CD4-positive, alpha-beta T cell (primary cell): ENCODE results near the gene MATN1. TPM values are rescaled to one million over a fixed set of nuclear protein-coding genes. Genes with fewer than 3 reads are reported as not detected.

Experiments used
- ATAC-seq: fragments of 200-7000 bp; cut with Tn5 transposase; one replicate; pipeline ENCODE4 v1.10.0; 2022; ENCODE audit warnings: mild to moderate bottlenecking; ENCODE audit not compliant: poor library complexity
- CTCF ChIA-PET: fragments of 350-600 bp; sonication (Branson Sonifier 250); formaldehyde crosslinking; loops from one replicate; lab custom pipeline; 2021; ENCODE audit warnings: antibody characterized with exemption, inconsistent platforms; lab: Charles Lee
- POLR2A ChIA-PET: fragments of 350-600 bp; sonication (Branson Sonifier 250); formaldehyde crosslinking; loops from one replicate; lab custom pipeline; 2021; ENCODE audit warnings: antibody characterized with exemption, inconsistent platforms; lab: Charles Lee
- DNase-seq, 14 experiments: peaks; one replicate each; pipeline ENCODE4 v3.0.0-alpha.2; 2013 to 2020; ENCODE audit warnings: mixed read lengths in 2 of 14
- H3K27ac ChIP-seq, 2 donors: one replicate each; pipeline versions ENCODE4 v1.5.1 to v1.7.0; 2013; ENCODE audit warnings: low read length in 2 of 2, low read depth in 1 of 2, mild to moderate bottlenecking in 1 of 2
- H3K27me3 ChIP-seq, 2 experiments: 1 replicate in 1 of 2; 2 replicates in 1 of 2; pipeline versions ENCODE4 v1.6.1 to v1.7.0; 2013; ENCODE audit warnings: low read length in 2 of 2, control low read depth in 1 of 2, mild to moderate bottlenecking in 1 of 2, moderate library complexity in 1 of 2; ENCODE audit not compliant: insufficient read depth in 2 of 2, control insufficient read depth in 1 of 2
- H3K36me3 ChIP-seq: one replicate; pipeline ENCODE4 v1.6.1; 2013; ENCODE audit warnings: low read length, control low read depth; ENCODE audit not compliant: insufficient read depth
- H3K4me1 ChIP-seq: one replicate; pipeline ENCODE4 v1.6.1; 2013; ENCODE audit warnings: low read length, control low read depth; ENCODE audit not compliant: insufficient read depth
- H3K4me3 ChIP-seq: one replicate; pipeline ENCODE4 v1.5.1; 2013; ENCODE audit warnings: mild to moderate bottlenecking, low read length, moderate library complexity
- H3K9me3 ChIP-seq, 2 experiments: 1 replicate in 1 of 2; 2 replicates in 1 of 2; pipeline versions ENCODE4 v1.6.1 to v1.7.0; 2013; ENCODE audit warnings: low read length in 2 of 2, mild to moderate bottlenecking in 2 of 2, control low read depth in 1 of 2, moderate library complexity in 1 of 2; ENCODE audit not compliant: control insufficient read depth in 1 of 2, insufficient read depth in 1 of 2
- H3K27ac Mint-ChIP-seq: one replicate; pipeline ENCODE4 v1.8.0; 2020; ENCODE audit warnings: mixed read lengths
- H3K27me3 Mint-ChIP-seq: one replicate; pipeline ENCODE4 v1.8.0; 2021; ENCODE audit warnings: mixed read lengths
- H3K36me3 Mint-ChIP-seq: one replicate; pipeline ENCODE4 v1.8.0; 2021; ENCODE audit warnings: low read depth, mixed read lengths
- H3K4me1 Mint-ChIP-seq: one replicate; pipeline ENCODE4 v1.8.0; 2021; ENCODE audit warnings: low read depth, mixed read lengths
- H3K4me3 Mint-ChIP-seq: one replicate; pipeline ENCODE4 v1.8.0; 2020; ENCODE audit warnings: mild to moderate bottlenecking, mixed read lengths
- H3K9me3 Mint-ChIP-seq: one replicate; pipeline ENCODE4 v1.8.0; 2020; ENCODE audit warnings: mixed read lengths
- intact Hi-C, 2 experiments: fragments of 100-400 bp; cut with DNase I in 1 of 2; cut with micrococcal nuclease in 1 of 2; formaldehyde crosslinking; loops; one replicate each; pipeline versions ENCODE4 v1.15.1 to v1.9.0; 2023 to 2025; cut with DNase I, micrococcal nuclease
- total RNA-seq, 174 experiments: library from RNA in 2 of 174; stranded (reverse) in 2 of 174; gene quantifications; one replicate each; pipeline ENCODE4 v1.2.3 and lab custom pipeline; 2021 to 2026
- TF ChIP-seq, protein P1 (sequence below): fragments of 200-600 bp; IDR thresholded peaks from one replicate; pipeline ENCODE4 v1.8.0; 2022; ENCODE audit warnings: antibody characterized with exemption, mild to moderate bottlenecking

The MATN1 gene
- total RNA-seq, 2 experiments from 2014 or later: 2.5 to 2.7 TPM

DNA sequence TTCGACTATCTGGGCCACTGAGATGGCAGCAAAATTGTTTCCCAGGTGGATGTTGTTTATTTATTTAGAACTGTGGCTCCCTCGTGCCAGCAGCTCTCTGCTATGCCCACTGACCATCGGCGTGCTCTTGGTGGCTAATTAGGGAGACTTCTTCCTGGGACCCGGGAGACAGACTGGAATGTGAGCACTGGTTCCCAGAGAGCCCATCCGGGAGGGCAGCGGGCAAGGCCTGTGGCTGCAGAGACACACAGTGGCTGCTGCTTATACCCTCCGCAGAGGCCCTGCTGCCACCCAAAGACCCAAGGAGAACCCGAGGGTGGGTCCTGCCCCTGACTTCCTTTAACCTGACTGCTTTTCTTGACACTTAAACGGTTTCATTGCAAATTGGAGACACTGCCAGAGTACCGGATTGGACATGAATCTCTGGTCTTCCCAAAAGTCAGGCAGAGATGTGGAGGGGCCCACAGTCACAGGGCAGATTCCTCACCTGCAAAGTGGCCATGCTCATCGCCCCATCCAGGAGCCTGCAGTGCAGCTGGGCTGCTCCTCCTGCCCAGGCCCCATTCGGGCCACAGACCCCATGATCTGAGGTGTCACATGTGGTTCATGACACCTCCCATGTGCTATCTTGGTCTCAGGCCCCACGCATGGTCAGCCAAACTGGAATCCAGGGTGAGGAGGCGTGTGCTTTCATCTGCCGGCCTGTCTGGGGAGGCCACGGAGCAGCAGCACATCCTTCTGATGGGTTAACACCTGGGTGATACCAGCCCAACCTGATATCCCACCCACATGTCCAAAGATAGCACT, 5.7 kb upstream of the MATN1 start:
- intact Hi-C loops: no loop called here

GRCh38 chr1:30728340-30728739, 5.0 kb upstream of the MATN1 start:
- H3K36me3 Mint-ChIP-seq: peaks cover 63% of the 10 kb centered on the region
- Histone ChIP-seq H3K27ac (no peak overlapping the region), H3K27me3 (no peaks in the 10 kb centered on the region), H3K36me3 (peaks cover 29% of the 10 kb centered on the region), H3K4me1 (peaks cover 37% of the 10 kb centered on the region), H3K9me3 (no peaks in the 10 kb centered on the region), H3K4me3 (no peak overlapping the region)
- ChIA-PET CTCF (interaction anchor here (1.5 to 2.9 kb wide), 2 partner anchors 9 to 52 kb away, joined by 7 to 11 read pairs; no protein-coding TSS in a partner anchor), POLR2A (interaction anchor here (1.0 to 3.5 kb wide), 4 partner anchors 9 to 29 kb away, joined by 4 to 17 read pairs (median 6); partner anchors contain the start of gene LAPTM5)
- ATAC-seq (no peak), DNase-seq (no peak)
- H3K27ac Mint-ChIP-seq: peak overlapping the region; percentile 53
- intact Hi-C loops: no loop called here
- no peaks in the 10 kb centered on the region for H3K27me3 Mint-ChIP-seq
- TF ChIP-seq, protein P1, sequence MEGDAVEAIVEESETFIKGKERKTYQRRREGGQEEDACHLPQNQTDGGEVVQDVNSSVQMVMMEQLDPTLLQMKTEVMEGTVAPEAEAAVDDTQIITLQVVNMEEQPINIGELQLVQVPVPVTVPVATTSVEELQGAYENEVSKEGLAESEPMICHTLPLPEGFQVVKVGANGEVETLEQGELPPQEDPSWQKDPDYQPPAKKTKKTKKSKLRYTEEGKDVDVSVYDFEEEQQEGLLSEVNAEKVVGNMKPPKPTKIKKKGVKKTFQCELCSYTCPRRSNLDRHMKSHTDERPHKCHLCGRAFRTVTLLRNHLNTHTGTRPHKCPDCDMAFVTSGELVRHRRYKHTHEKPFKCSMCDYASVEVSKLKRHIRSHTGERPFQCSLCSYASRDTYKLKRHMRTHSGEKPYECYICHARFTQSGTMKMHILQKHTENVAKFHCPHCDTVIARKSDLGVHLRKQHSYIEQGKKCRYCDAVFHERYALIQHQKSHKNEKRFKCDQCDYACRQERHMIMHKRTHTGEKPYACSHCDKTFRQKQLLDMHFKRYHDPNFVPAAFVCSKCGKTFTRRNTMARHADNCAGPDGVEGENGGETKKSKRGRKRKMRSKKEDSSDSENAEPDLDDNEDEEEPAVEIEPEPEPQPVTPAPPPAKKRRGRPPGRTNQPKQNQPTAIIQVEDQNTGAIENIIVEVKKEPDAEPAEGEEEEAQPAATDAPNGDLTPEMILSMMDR: no peak
- H3K4me3 Mint-ChIP-seq: no peak overlapping the region
- H3K9me3 Mint-ChIP-seq: no peaks in the 10 kb centered on the region
- H3K4me1 Mint-ChIP-seq: peaks cover 25% of the 10 kb centered on the region

More for the DNA sequence above, 5.7 kb upstream of the MATN1 start:
- peak overlapping the region; percentile 53 for H3K27ac Mint-ChIP-seq
- POLR2A ChIA-PET: interaction anchor here (1.0 to 7.1 kb wide), 7 partner anchors 10 to 51 kb away, joined by 3 to 74 read pairs (median 6); partner anchors contain the start of gene LAPTM5
- H3K36me3 Mint-ChIP-seq: peaks cover 65% of the 10 kb centered on the region
- no peak for ATAC-seq
- H3K9me3 Mint-ChIP-seq: no peaks in the 10 kb centered on the region
- Histone ChIP-seq H3K9me3 (no peaks in the 10 kb centered on the region), H3K27me3 (no peaks in the 10 kb centered on the region), H3K27ac (no peak overlapping the region), H3K36me3 (peaks cover 28% of the 10 kb centered on the region), H3K4me3 (no peak overlapping the region), H3K4me1 (peaks cover 30% of the 10 kb centered on the region)
- no peak overlapping the region for H3K4me3 Mint-ChIP-seq
- peaks cover 22% of the 10 kb centered on the region for H3K4me1 Mint-ChIP-seq
- no peaks in the 10 kb centered on the region for H3K27me3 Mint-ChIP-seq
- CTCF ChIA-PET: interaction anchor here (1.5 to 2.9 kb wide), 2 partner anchors 10 to 51 kb away, joined by 7 to 11 read pairs; no protein-coding TSS in a partner anchor
- no peak for DNase-seq
- TF ChIP-seq, protein P1: no peak

DNA sequence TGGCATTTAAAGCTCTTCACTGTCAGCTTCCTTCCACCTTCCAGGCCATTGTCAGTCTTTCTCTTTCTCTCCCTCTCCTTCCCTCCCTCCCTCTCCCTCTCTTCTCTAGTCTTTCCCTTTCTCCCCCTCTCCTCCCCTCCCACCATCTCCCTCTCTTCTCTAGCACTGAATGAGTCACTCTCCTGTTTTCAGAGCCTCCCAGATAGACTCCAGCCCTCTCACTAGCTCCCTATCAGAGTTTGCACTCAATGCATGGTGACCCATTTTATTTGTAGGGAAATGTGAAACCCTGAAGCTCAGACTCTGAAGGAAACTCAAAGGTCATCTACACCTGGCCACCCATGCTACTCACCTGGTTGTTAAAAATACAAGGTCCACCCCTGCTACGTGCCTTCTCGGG, 4.4 kb upstream of the MATN1 start:
- no peaks in the 10 kb centered on the region for H3K27me3 Mint-ChIP-seq
- intact Hi-C loops: no loop called here
- Histone ChIP-seq H3K27me3 (no peaks in the 10 kb centered on the region), H3K4me1 (peaks cover 42% of the 10 kb centered on the region), H3K9me3 (no peaks in the 10 kb centered on the region), H3K36me3 (peaks cover 30% of the 10 kb centered on the region), H3K27ac (no peak overlapping the region), H3K4me3 (no peak overlapping the region)
- TF ChIP-seq, protein P1: no peak
- ATAC-seq (no peak), DNase-seq (no peak)
- H3K4me1 Mint-ChIP-seq: peaks cover 25% of the 10 kb centered on the region
- no peaks in the 10 kb centered on the region for H3K9me3 Mint-ChIP-seq
- POLR2A ChIA-PET: interaction anchor here (1.0 to 3.5 kb wide), 4 partner anchors 9 to 29 kb away, joined by 4 to 17 read pairs (median 6); partner anchors contain the start of gene LAPTM5
- CTCF ChIA-PET: interaction anchor here (1.0 to 3.7 kb wide), 4 partner anchors 9 to 52 kb away, joined by 3 to 17 read pairs (median 9); no protein-coding TSS in a partner anchor
- peak overlapping the region; percentile 33 for H3K27ac Mint-ChIP-seq
- no peak overlapping the region for H3K4me3 Mint-ChIP-seq
- H3K36me3 Mint-ChIP-seq: peaks cover 58% of the 10 kb centered on the region
